B cell (primary cell): ENCODE data around the gene GPAT3. TPM values are rescaled to one million over a fixed set of nuclear protein-coding genes. Genes with fewer than 3 reads are reported as not detected.

Experiments
- ATAC-seq: fragments of 200-7000 bp; cut with Tn5 transposase; one replicate; pipeline ENCODE4 v1.10.0; 2021; ENCODE audit warnings: low read depth, mild to moderate bottlenecking, moderate number of reproducible peaks, moderate library complexity
- CTCF ChIA-PET: fragments of 350-600 bp; sonication (Branson Sonifier 250); formaldehyde crosslinking; loops from one replicate; lab custom pipeline; 2021; ENCODE audit warnings: antibody characterized with exemption, inconsistent platforms; lab: Charles Lee
- POLR2A ChIA-PET: fragments of 350-600 bp; sonication (Branson Sonifier 250); formaldehyde crosslinking; loops from one replicate; lab custom pipeline; 2021; ENCODE audit warnings: antibody characterized with exemption; lab: Charles Lee
- DNase-seq: peaks from one replicate; pipeline ENCODE4 v3.0.0; 2013
- H2AFZ ChIP-seq: 2 replicates; pipeline ENCODE4 v1.6.1; 2012; ENCODE audit warnings: mild to moderate bottlenecking, low read depth, low read length; ENCODE audit not compliant: insufficient read depth, poor library complexity, severe bottlenecking
- H3K27ac ChIP-seq, 2 donors: 1 replicate in 1 of 2; 2 replicates in 1 of 2; pipeline ENCODE4 v1.5.1; 2012 to 2013; ENCODE audit warnings: low read length in 2 of 2, mild to moderate bottlenecking in 2 of 2, moderate library complexity in 1 of 2
- H3K27me3 ChIP-seq, 4 experiments: fragments of 200-600 bp in 1 of 4; sonication (generic) in 1 of 4; replicated peaks in 1 of 4; 1 replicate in 2 of 4; 2 replicates in 2 of 4; pipeline versions ENCODE4 v1.6.1 to v1.7.0; 2013 to 2016; ENCODE audit warnings: low read length in 3 of 4, mild to moderate bottlenecking in 2 of 4, mixed read lengths in 1 of 4, moderate library complexity in 1 of 4; ENCODE audit not compliant: insufficient read depth in 4 of 4, control insufficient read depth in 3 of 4; ENCODE audit errors: control extremely low read depth in 1 of 4
- H3K36me3 ChIP-seq, 2 experiments: replicated peaks in 1 of 2; 1 replicate in 1 of 2; 2 replicates in 1 of 2; pipeline versions ENCODE4 v1.6.1 to v1.7.1; 2013; ENCODE audit warnings: low read length in 1 of 2; ENCODE audit not compliant: insufficient read depth in 2 of 2, control insufficient read depth in 1 of 2; ENCODE audit errors: control extremely low read depth in 1 of 2, extremely low read depth in 1 of 2
- H3K4me1 ChIP-seq, 2 donors: fragments of 200-600 bp in 1 of 2; sonication (generic) in 1 of 2; 1 replicate in 1 of 2; 2 replicates in 1 of 2; pipeline versions ENCODE4 v1.5.1 to v1.6.1; 2013 to 2017; ENCODE audit warnings: low read length in 2 of 2; ENCODE audit not compliant: control insufficient read depth in 2 of 2, insufficient read depth in 2 of 2
- H3K4me2 ChIP-seq: replicated peaks from 2 replicates; pipeline ENCODE3; 2012; ENCODE audit warnings: mild to moderate bottlenecking, low read depth, low read length; ENCODE audit not compliant: poor library complexity, severe bottlenecking
- H3K4me3 ChIP-seq, 5 experiments: fragments of 200-600 bp in 1 of 5; sonication (generic) in 1 of 5; 1 replicate in 3 of 5; 2 replicates in 2 of 5; pipeline versions ENCODE4 v1.5.1 to v1.7.0; 2011 to 2016; ENCODE audit warnings: low read length in 4 of 5, mild to moderate bottlenecking in 4 of 5, low read depth in 2 of 5, control low read depth in 1 of 5, moderate library complexity in 1 of 5; ENCODE audit not compliant: insufficient read depth in 1 of 5; ENCODE audit errors: control extremely low read depth in 1 of 5, extremely low read depth in 1 of 5
- H3K79me2 ChIP-seq: fragments of 200-600 bp; sonication (generic); one replicate; pipeline ENCODE4 v1.6.0; 2016; ENCODE audit warnings: low read length; ENCODE audit not compliant: control insufficient read depth, insufficient read depth
- H3K9ac ChIP-seq: fragments of 200-600 bp; sonication (generic); 2 replicates; pipeline ENCODE4 v1.6.1; 2017; ENCODE audit warnings: mild to moderate bottlenecking, low read length, moderate library complexity
- H3K9me3 ChIP-seq, 3 donors: one replicate each; pipeline versions ENCODE4 v1.6.1 to v1.7.1; 2013; ENCODE audit warnings: low read length in 2 of 3; ENCODE audit not compliant: control insufficient read depth in 2 of 3, insufficient read depth in 1 of 3; ENCODE audit errors: control extremely low read depth in 1 of 3
- H4K20me1 ChIP-seq: 2 replicates; pipeline ENCODE4 v1.6.0; 2012; ENCODE audit warnings: mild to moderate bottlenecking, low read length; ENCODE audit not compliant: insufficient read depth, control insufficient read depth, poor library complexity, severe bottlenecking
- H3K27ac Mint-ChIP-seq: one replicate; pipeline ENCODE4 v1.8.0; 2021; ENCODE audit warnings: mixed read lengths
- H3K27me3 Mint-ChIP-seq: one replicate; pipeline ENCODE4 v1.8.0; 2021; ENCODE audit warnings: mixed read lengths
- H3K4me1 Mint-ChIP-seq: one replicate; pipeline ENCODE4 v1.8.0; 2021; ENCODE audit warnings: mixed read lengths
- H3K4me3 Mint-ChIP-seq: one replicate; pipeline ENCODE4 v1.8.0; 2021; ENCODE audit warnings: mixed read lengths
- H3K9me3 Mint-ChIP-seq: one replicate; pipeline ENCODE4 v1.8.0; 2022; ENCODE audit warnings: mixed read lengths; ENCODE audit not compliant: insufficient read depth
- EZH2 ChIP-seq: IDR thresholded peaks from 2 replicates; pipeline ENCODE4 v1.6.1; 2012; ENCODE audit warnings: borderline replicate concordance, low read depth, mild to moderate bottlenecking, moderate library complexity, low read length; ENCODE audit not compliant: insufficient read depth, poor library complexity, severe bottlenecking
- WGBS: methylation state at CpG from one replicate; pipeline ENCODE4 v1.1.5; 2013; ENCODE audit warnings: missing lambda C conversion rate; ENCODE audit not compliant: insufficient coverage; 5-methylcytosine and 5-hydroxymethylcytosine counted together
- intact Hi-C: fragments of 100-400 bp; cut with micrococcal nuclease; formaldehyde crosslinking; loops from one replicate; pipeline ENCODE4 v1.10.0; 2022
- polyA plus RNA-seq: library from polyadenylated mRNA; depleted of rRNA; stranded (reverse); fragments of >200 nt; gene quantifications from 2 replicates; pipeline ENCODE4 v1.2.3, GENCODE V29; 2012
- total RNA-seq, 2 donors: library from RNA; stranded (reverse); fragments of 120-200 nt in 1 of 2; gene quantifications; 1 replicate in 1 of 2; 2 replicates in 1 of 2; pipeline versions ENCODE4 v1.2.3 to v1.2.4, GENCODE V29; 2013 to 2022
- TF ChIP-seq, protein P1 (sequence below): fragments of 200-600 bp; IDR thresholded peaks from one replicate; pipeline ENCODE4 v1.8.0; 2022; ENCODE audit warnings: antibody characterized with exemption, mild to moderate bottlenecking

GPAT3 gene
- total and polyA plus RNA-seq, 2 donors (not counting 1 experiment from before 2014, with no cell fraction given): 0.06 to 0.89 TPM

DNA sequence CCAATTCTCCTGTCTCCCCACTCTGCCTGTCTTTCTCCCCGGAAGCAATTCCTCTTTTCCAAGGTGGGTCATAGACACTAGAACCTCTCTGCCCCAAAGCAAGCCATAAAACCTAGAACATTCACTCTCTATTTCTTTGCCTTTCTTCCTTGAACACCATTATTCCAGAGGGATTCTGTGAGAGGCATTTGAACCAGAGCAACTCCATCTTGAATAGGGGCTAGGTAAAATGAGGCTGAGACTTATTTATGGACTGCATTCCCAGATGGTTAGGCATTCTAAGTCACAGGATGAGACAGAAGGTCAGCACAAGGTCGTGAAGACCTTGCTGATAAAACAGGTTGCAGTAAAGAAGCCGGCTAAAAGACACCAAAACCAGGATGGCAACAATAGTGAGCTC lies 13.7 kb upstream of the GPAT3 start:
- H3K9me3 Mint-ChIP-seq: no peaks in the 10 kb centered on the region
- ATAC-seq (no peak), DNase-seq (no peak)
- H3K4me3 Mint-ChIP-seq: no peak overlapping the region
- Histone ChIP-seq H2AFZ (no peak overlapping the region), H4K20me1 (no peaks in the 10 kb centered on the region), H3K4me3 (no peak overlapping the region), H3K79me2 (no peaks in the 10 kb centered on the region), H3K4me2 (no peak overlapping the region), H3K4me1 (no peaks in the 10 kb centered on the region), H3K36me3 (no peaks in the 10 kb centered on the region), H3K9ac (no peak overlapping the region), H3K9me3 (peaks cover 0 to 5% (median 0%) of the 10 kb centered on the region in 3 donors), H3K27ac (no peak overlapping the region), H3K27me3 (no peaks in the 10 kb centered on the region)
- CTCF ChIA-PET: no interaction called here
- no peak overlapping the region for H3K27ac Mint-ChIP-seq
- H3K27me3 Mint-ChIP-seq: peaks cover 9% of the 10 kb centered on the region
- POLR2A ChIA-PET: no interaction called here
- WGBS: 84% methylated on average over 2 of the region's 3 CpGs
- intact Hi-C loops: no loop called here
- no peaks in the 10 kb centered on the region for H3K4me1 Mint-ChIP-seq
- TF ChIP-seq, protein P1, sequence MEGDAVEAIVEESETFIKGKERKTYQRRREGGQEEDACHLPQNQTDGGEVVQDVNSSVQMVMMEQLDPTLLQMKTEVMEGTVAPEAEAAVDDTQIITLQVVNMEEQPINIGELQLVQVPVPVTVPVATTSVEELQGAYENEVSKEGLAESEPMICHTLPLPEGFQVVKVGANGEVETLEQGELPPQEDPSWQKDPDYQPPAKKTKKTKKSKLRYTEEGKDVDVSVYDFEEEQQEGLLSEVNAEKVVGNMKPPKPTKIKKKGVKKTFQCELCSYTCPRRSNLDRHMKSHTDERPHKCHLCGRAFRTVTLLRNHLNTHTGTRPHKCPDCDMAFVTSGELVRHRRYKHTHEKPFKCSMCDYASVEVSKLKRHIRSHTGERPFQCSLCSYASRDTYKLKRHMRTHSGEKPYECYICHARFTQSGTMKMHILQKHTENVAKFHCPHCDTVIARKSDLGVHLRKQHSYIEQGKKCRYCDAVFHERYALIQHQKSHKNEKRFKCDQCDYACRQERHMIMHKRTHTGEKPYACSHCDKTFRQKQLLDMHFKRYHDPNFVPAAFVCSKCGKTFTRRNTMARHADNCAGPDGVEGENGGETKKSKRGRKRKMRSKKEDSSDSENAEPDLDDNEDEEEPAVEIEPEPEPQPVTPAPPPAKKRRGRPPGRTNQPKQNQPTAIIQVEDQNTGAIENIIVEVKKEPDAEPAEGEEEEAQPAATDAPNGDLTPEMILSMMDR: no peak
- no peak for TF ChIP-seq EZH2

GRCh38 chr4:83527671-83528070 lies 8.2 kb upstream of the GPAT3 start:
- Histone ChIP-seq H3K4me1 (no peaks in the 10 kb centered on the region), H3K9ac (no peak overlapping the region), H4K20me1 (no peaks in the 10 kb centered on the region), H3K27ac (no peak overlapping the region), H2AFZ (no peak overlapping the region), H3K36me3 (no peaks in the 10 kb centered on the region), H3K9me3 (peaks cover 0 to 7% (median 3%) of the 10 kb centered on the region in 3 donors), H3K79me2 (no peaks in the 10 kb centered on the region), H3K4me3 (no peak overlapping the region), H3K4me2 (no peak overlapping the region), H3K27me3 (peaks cover 0 to 11% (median 6%) of the 10 kb centered on the region in 4 experiments)
- Mint-ChIP-seq H3K4me3 (no peak overlapping the region), H3K27me3 (peaks cover 25% of the 10 kb centered on the region), H3K27ac (no peak overlapping the region), H3K4me1 (no peaks in the 10 kb centered on the region), H3K9me3 (no peaks in the 10 kb centered on the region)
- DNase-seq (no peak), ATAC-seq (no peak)
- TF ChIP-seq EZH2: no peak
- TF ChIP-seq, protein P1: no peak
- POLR2A ChIA-PET: no interaction called here
- CTCF ChIA-PET: no interaction called here
- no CpG with 5 or more reads among the region's 2 CpGs for WGBS
- intact Hi-C loops: no loop called here
